Spleen (tissue), 7 donors: ENCODE data around the gene OLFM1.

ENCODE experiments used
- POLR2A ChIP-seq, 3 donors: fragments of 450-650 bp; IDR thresholded peaks; one replicate each; pipeline ENCODE4 v1.5.1; 2017; ENCODE audit warnings: antibody characterized with exemption in 3 of 3, mild to moderate bottlenecking in 1 of 3
- POLR2AphosphoS5 ChIP-seq, 3 donors: sonication (generic); formaldehyde crosslinking; IDR thresholded peaks; one replicate each; pipeline ENCODE4 v1.5.1; 2017; ENCODE audit warnings: antibody characterized with exemption in 3 of 3
- TF ChIP-seq, protein P1 (sequence below), 11 experiments: fragments of 200-600 bp in 7 of 11; fragments of 450-650 bp in 4 of 11; sonication (generic) in 4 of 11; IDR thresholded peaks in 8 of 11; conservative IDR thresholded peaks in 3 of 11; 1 replicate in 7 of 11; 2 replicates in 4 of 11; pipeline versions ENCODE4 v1.4.0 to v1.8.0; 2016 to 2021; ENCODE audit warnings: antibody characterized with exemption in 11 of 11, inconsistent platforms in 4 of 11, mild to moderate bottlenecking in 1 of 11
- donor health status: DM: no; HTN: no; CAD: no; lungs with moderate emphysema.
- donor health status: DM: no; HTN: no; CAD: no.
- donor health status: DM: no; HTN: no; CAD: no.

DNA sequence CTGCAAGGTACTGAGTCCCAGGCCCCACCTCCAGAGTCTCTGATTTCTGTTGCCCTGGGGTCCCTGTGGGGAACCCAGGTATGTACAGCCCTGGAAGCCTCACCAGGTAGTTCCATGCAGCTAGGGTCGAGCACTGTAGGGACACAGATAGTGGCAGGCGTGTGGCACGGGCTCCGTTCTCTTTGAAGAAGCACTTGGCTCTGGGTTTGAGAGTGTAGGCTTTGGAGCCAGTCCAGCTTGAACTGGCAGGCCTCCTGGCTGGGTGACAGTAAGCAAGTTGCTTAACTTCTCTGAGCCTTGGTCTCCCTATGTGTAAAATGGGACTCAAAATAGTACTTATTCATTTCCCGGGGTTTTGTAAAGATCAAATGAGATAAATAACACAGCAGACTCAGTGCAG lies 5.6 kb downstream of the OLFM1 start:
- TF ChIP-seq, protein P1, sequence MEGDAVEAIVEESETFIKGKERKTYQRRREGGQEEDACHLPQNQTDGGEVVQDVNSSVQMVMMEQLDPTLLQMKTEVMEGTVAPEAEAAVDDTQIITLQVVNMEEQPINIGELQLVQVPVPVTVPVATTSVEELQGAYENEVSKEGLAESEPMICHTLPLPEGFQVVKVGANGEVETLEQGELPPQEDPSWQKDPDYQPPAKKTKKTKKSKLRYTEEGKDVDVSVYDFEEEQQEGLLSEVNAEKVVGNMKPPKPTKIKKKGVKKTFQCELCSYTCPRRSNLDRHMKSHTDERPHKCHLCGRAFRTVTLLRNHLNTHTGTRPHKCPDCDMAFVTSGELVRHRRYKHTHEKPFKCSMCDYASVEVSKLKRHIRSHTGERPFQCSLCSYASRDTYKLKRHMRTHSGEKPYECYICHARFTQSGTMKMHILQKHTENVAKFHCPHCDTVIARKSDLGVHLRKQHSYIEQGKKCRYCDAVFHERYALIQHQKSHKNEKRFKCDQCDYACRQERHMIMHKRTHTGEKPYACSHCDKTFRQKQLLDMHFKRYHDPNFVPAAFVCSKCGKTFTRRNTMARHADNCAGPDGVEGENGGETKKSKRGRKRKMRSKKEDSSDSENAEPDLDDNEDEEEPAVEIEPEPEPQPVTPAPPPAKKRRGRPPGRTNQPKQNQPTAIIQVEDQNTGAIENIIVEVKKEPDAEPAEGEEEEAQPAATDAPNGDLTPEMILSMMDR (IDR thresholded peaks at IDR 0.05 in 8 of 11, conservative IDR thresholded peaks at IDR 0.05 in 3 of 11) = no peak
- TF ChIP-seq POLR2AphosphoS5 (IDR thresholded peaks at IDR 0.05) (no peak), POLR2A (IDR thresholded peaks at IDR 0.05) (no peak)
